GM19240 (cell line): Measurements from ENCODE around the gene VPS52.

Source experiments
- DNase-seq: peaks from one replicate; pipeline ENCODE4 v3.0.0; 2011; ENCODE audit warnings: low spot score; ENCODE audit not compliant: insufficient read length

The VPS52 gene

GRCh38 chr6:33211666-33212422 lies 59.8 kb downstream of the VPS52 start:
- no peak for DNase-seq

GRCh38 chr6:33211136-33211535 lies 60.5 kb downstream of the VPS52 start:
- no peak for DNase-seq

- no peak for DNase-seq
Measured at GRCh38 chr6:33209856-33210255, 61.8 kb downstream of the VPS52 start.

- peak; percentile 79 for DNase-seq
Measured at GRCh38 chr6:33208091-33208967, 63.3 kb downstream of the VPS52 start, which contains the start of gene RING1. TSS of gene RING1 (plus strand) at chr6:33208500. CDS start at chr6:33208823, 323 bp downstream.

- DNase-seq = no peak
Measured at GRCh38 chr6:33207552-33208090, 64.1 kb downstream of the VPS52 start.

GRCh38 chr6:33206864-33207551 lies 64.7 kb downstream of the VPS52 start:
- no peak for DNase-seq

GRCh38 chr6:33206027-33206863 lies 65.4 kb downstream of the VPS52 start:
- DNase-seq = no peak

GRCh38 chr6:33205191-33206026 lies 66.3 kb downstream of the VPS52 start:
- no peak for DNase-seq

GRCh38 chr6:33204415-33205190 lies 67.1 kb downstream of the VPS52 start, which contains the start of gene HSD17B8:
TSS of gene HSD17B8 (plus strand) at chr6:33204655. CDS start at chr6:33204669, 14 bp downstream.
- peak; percentile 95 for DNase-seq

- DNase-seq = no peak
Measured at GRCh38 chr6:33204165-33204414, 67.6 kb downstream of the VPS52 start.

GRCh38 chr6:33203443-33204164 lies 68.1 kb downstream of the VPS52 start:
- no peak for DNase-seq

GRCh38 chr6:33202799-33203198 lies 68.9 kb downstream of the VPS52 start:
- DNase-seq = no peak

GRCh38 chr6:33201935-33202334 lies 69.7 kb downstream of the VPS52 start:
- DNase-seq = no peak

- no peak for DNase-seq
Measured at GRCh38 chr6:33201147-33201545, 70.5 kb downstream of the VPS52 start.
